Peyer's patch (tissue), 4 donors: ENCODE results near the gene AP2A1. TPM values are rescaled to one million over a fixed set of nuclear protein-coding genes. Genes with fewer than 3 reads are reported as not detected.
"Not testable (repeated sequence)": the region's sequence is repeated elsewhere in the genome, so short reads cannot be mapped to it uniquely, and the experiment has no call there.

ENCODE experiments used
- DNase-seq, 3 donors: peaks; one replicate each; pipeline ENCODE4 v3.0.0-alpha.2; 2017 to 2019
- H3K27ac ChIP-seq, 4 donors: fragments of 200-600 bp; sonication (generic); one replicate each; pipeline ENCODE4 v1.5.1; 2016 to 2019
- H3K27me3 ChIP-seq, 2 donors: fragments of 200-600 bp; sonication (generic); one replicate each; pipeline ENCODE4 v1.5.1; 2019
- H3K36me3 ChIP-seq, 3 donors: fragments of 200-600 bp; sonication (generic); one replicate each; pipeline ENCODE4 v1.5.1; 2016 to 2019
- H3K4me1 ChIP-seq, 4 donors: fragments of 200-600 bp; sonication (generic); one replicate each; pipeline ENCODE4 v1.5.1; 2016 to 2019
- H3K4me3 ChIP-seq, 4 donors: fragments of 200-600 bp; sonication (generic); 1 replicate in 3 of 4; 2 replicates in 1 of 4; pipeline ENCODE4 v1.5.1; 2016 to 2019; ENCODE audit warnings: mild to moderate bottlenecking in 1 of 4
- H3K9me3 ChIP-seq, 4 donors: fragments of 200-600 bp; sonication (generic); one replicate each; pipeline ENCODE4 v1.5.1; 2016 to 2019; ENCODE audit warnings: mild to moderate bottlenecking in 1 of 4
- POLR2A ChIP-seq, 2 donors: fragments of 450-650 bp; IDR thresholded peaks; one replicate each; pipeline ENCODE4 v1.5.1; 2017; ENCODE audit warnings: antibody characterized with exemption in 2 of 2, mild to moderate bottlenecking in 2 of 2, moderate library complexity in 2 of 2
- total RNA-seq, 4 donors: library from RNA; depleted of rRNA; stranded (reverse); fragments of >200 nt; gene quantifications; one replicate each; pipeline ENCODE4 v1.1.0, GENCODE V29; 2016
- TF ChIP-seq, protein P1 (sequence below), 6 experiments: fragments of 450-650 bp in 4 of 6; fragments of 200-600 bp in 2 of 6; sonication (generic) in 1 of 6; IDR thresholded peaks; one replicate each; pipeline ENCODE4 v1.5.1; 2017 to 2019; ENCODE audit warnings: antibody characterized with exemption in 6 of 6, mild to moderate bottlenecking in 3 of 6, moderate library complexity in 1 of 6

Gene AP2A1
- total RNA-seq, 4 donors from 2014 or later, result 57.8 to 102 (median 85.1) TPM

DNA sequence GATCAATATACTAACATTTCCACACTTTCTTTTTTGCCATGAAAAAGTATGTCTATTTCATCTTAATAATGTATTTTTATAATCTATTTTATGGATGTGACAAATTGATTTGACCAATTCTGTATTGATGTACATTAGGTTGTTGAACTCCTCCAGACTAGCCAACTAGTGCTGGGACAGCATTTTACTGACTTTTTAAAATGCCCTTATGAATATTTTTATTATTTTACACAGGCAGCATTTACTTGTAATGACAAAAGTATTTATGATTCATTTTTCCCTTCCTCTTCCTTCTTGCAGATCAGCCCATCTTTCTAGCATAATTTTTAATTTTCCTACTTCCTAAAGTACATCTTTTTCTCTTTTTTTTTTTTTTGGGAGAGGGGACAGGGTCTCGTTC, 47.2 kb downstream of the AP2A1 start:
- Histone ChIP-seq H3K9me3 (no peaks in the 10 kb centered on the region), H3K4me3 (peak overlapping the region in 2 of 4 donors; percentile 64 to 80), H3K27me3 (no peaks in the 10 kb centered on the region), H3K27ac (peak overlapping the region in 3 of 4 donors; percentile 7 to 86 (median 79)), H3K4me1 (peaks cover 0 to 30% (median 3%) of the 10 kb centered on the region in 4 donors), H3K36me3 (no peaks in the 10 kb centered on the region)
- DNase-seq, result no peak
- TF ChIP-seq, protein P1, sequence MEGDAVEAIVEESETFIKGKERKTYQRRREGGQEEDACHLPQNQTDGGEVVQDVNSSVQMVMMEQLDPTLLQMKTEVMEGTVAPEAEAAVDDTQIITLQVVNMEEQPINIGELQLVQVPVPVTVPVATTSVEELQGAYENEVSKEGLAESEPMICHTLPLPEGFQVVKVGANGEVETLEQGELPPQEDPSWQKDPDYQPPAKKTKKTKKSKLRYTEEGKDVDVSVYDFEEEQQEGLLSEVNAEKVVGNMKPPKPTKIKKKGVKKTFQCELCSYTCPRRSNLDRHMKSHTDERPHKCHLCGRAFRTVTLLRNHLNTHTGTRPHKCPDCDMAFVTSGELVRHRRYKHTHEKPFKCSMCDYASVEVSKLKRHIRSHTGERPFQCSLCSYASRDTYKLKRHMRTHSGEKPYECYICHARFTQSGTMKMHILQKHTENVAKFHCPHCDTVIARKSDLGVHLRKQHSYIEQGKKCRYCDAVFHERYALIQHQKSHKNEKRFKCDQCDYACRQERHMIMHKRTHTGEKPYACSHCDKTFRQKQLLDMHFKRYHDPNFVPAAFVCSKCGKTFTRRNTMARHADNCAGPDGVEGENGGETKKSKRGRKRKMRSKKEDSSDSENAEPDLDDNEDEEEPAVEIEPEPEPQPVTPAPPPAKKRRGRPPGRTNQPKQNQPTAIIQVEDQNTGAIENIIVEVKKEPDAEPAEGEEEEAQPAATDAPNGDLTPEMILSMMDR (IDR thresholded peaks at IDR 0.05), result no peak
- no peak for TF ChIP-seq POLR2A (IDR thresholded peaks at IDR 0.05)

DNA sequence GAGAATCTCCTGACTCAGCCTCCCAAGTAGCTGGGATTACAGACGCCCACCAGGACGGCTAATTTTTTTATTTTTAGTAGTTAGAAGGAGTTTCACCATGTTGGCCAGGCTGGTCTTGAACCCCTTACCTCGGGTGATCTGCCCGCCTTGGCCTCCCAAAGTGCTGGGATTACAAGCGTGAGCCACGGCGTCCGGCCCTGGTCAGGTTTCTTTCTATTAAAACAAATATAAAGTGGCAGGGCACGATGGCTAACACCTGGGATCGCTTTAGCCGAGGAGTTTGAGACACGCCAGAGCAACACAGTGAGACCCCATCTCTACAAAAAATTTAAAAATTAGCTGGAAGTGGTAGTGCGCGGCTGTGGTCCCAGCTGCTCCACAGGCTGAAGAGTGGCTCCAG, 49.8 kb downstream of the AP2A1 start:
- peak overlapping the region in 1 of 4 donors; percentile 73 for H3K4me3 ChIP-seq
- no peaks in the 10 kb centered on the region for H3K27me3 ChIP-seq

DNA sequence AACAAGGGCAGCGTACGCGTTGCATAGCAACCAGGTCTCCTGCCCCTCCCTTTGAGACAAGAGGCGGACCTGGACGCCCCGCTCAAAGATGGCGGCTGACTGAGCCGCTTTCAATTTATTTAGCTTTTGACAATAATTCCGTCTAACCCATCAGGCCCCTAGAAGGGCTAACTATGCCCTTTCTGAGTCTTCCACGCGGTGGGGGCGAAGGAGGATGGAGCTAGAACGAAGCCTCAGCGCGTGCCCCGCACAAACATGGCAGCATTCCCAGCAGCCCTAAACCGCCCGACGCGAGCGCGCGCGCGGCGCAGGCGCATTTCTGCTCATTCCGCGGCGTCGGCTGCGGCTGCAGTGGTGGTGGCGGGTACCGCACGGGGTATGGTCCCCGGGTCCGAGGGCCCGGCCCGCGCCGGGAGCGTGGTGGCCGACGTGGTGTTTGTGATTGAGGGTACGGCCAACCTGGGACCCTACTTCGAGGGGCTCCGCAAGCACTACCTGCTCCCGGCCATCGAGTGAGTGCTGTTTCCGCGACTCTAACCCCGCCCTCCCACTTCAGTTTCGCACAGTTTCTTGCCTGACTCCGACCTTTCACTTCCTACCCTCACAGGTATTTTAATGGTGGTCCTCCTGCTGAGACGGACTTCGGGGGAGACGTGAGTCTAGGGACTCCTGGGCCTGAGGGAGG, 51.3 kb downstream of the AP2A1 start, which contains the start of gene MED25:
Gene MED25, plus strand, starts transcription at position 326 of the 685 bp plus-strand sequence. Its CDS starts 53 bp downstream, at position 379.
- DNase-seq, result peak; percentile 74 to 93 (median 92)
- H3K9me3 ChIP-seq, result no peaks in the 10 kb centered on the region
- peak within 1 kb of the TSS; percentile 77 to 93 (median 90) for H3K27ac ChIP-seq
- peaks cover 0 to 13% (median 0%) of the 10 kb centered on the region in 3 donors for H3K36me3 ChIP-seq
- peaks cover 0 to 24% (median 0%) of the 10 kb centered on the region in 4 donors for H3K4me1 ChIP-seq
- peak within 1 kb of the TSS; percentile 73 to 83 (median 81) for H3K4me3 ChIP-seq
- no peaks in the 10 kb centered on the region for H3K27me3 ChIP-seq
- TF ChIP-seq, protein P1 (IDR thresholded peaks at IDR 0.05), result peak in 4 of 6 experiments; percentile 54 to 76 (median 59)
- TF ChIP-seq POLR2A (IDR thresholded peaks at IDR 0.05), result peak; percentile 58 to 60

More for the DNA sequence above, 49.8 kb downstream of the AP2A1 start:
- DNase-seq, result no peak
- Histone ChIP-seq H3K9me3 (no peaks in the 10 kb centered on the region), H3K36me3 (peaks cover 0 to 8% (median 0%) of the 10 kb centered on the region in 3 donors), H3K27ac (peak overlapping the region; percentile 77 to 93 (median 90)), H3K4me1 (peaks cover 0 to 31% (median 0%) of the 10 kb centered on the region in 4 donors)
- TF ChIP-seq, protein P1 (IDR thresholded peaks at IDR 0.05), result no peak
- TF ChIP-seq POLR2A (IDR thresholded peaks at IDR 0.05), result no peak

DNA sequence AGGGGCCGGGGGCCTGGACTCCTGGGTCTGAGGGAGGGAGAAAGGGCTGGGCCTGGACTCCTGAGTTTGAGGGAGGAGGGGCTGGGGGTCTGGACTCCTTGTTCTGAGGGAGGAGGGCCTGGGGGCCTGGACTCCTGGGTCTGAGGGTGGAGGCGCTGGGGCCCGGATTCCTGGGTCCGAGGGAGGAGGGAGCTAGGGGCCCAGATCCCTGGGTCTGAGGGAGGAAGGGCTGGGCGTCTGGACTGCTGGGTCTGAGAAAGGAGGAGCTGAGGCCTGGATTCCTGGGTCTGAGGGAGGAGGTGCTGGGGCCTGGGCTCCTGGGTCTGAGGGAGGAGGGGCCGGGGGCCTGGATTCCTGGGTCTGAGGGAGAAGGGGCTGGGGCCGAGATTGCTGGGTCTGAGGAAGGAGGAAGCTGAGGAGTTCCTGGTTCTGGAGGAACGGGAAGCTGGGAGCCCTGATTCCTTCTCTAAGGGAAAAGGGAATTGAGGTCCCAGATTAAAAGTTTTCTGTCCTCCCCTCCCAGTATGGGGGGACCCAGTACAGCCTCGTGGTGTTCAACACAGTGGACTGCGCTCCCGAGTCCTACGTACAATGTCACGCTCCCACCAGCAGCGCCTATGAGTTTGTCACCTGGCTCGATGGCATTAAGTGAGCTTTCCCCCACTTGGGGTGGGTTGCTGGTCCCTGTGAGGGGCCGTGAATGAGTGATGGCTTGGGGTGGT, 52.0 kb downstream of the AP2A1 start:
- TF ChIP-seq, protein P1 (IDR thresholded peaks at IDR 0.05), result no peak
- TF ChIP-seq POLR2A (IDR thresholded peaks at IDR 0.05), result no peak
- Histone ChIP-seq H3K9me3 (no peaks in the 10 kb centered on the region), H3K36me3 (peaks cover 0 to 20% (median 0%) of the 10 kb centered on the region in 3 donors), H3K27ac (peak overlapping the region; percentile 77 to 93 (median 90)), H3K27me3 (no peaks in the 10 kb centered on the region), H3K4me1 (peaks cover 0 to 24% (median 0%) of the 10 kb centered on the region in 4 donors), H3K4me3 (peak overlapping the region; percentile 73 to 83 (median 81))
- no peak for DNase-seq

DNA sequence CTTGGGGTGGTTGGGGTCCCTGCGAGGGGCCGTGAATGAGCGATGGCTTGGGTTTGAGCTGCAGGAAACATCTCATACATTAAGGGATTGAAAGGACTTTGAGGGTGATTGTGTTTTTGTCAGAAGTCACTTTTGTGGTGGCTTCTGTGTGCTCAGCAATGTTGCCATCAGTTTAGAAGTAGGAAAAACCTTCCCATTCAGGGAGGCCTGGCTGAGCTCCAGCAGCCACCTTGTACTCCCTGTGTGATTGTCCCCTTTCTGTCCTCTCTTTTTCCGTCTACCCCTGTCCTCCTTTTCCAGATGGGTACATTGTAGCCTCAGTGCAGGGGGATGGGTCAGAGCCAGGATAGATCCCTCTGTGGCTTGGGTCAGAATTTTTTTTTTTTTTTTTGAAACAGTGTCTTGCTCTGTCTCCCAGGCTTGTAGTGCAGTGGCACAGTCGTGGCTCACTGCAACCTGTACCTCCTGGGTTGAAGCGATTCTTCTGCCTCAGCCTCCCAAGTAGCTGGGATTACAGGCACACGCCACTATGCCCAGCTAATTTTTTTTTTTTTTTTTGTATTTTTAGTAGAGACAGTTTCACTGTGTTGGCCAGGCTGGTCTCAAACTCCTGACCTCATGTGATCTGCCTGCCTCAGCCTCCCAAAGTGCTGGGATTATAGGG, 52.8 kb downstream of the AP2A1 start:
- DNase-seq, H3K9me3 ChIP-seq: not testable (repeated sequence)

More for the DNA sequence above, 52.8 kb downstream of the AP2A1 start:
- Histone ChIP-seq H3K36me3 (peaks cover 0 to 28% (median 0%) of the 10 kb centered on the region in 3 donors), H3K4me1 (peaks cover 0 to 24% (median 0%) of the 10 kb centered on the region in 4 donors), H3K4me3 (peak overlapping the region in 2 of 4 donors; percentile 73 to 83)
- H3K27me3 ChIP-seq, H3K27ac ChIP-seq: not testable (repeated sequence)
